Fibroblast of lung (primary cell): ENCODE results near the gene CRTAC1. TPM values are rescaled to one million over a fixed set of nuclear protein-coding genes. Genes with fewer than 3 reads are reported as not detected.

Experiments used
- DNase-seq, 2 donors: peaks; one replicate each; pipeline versions ENCODE4 v3.0.0 to v3.0.0-alpha.2; 2010; ENCODE audit warnings: low read depth in 2 of 2
- H2AFZ ChIP-seq: 2 replicates; pipeline ENCODE4 v1.5.1; 2012; ENCODE audit warnings: low read length, control low read depth, inconsistent platforms
- H3K27ac ChIP-seq: 2 replicates; pipeline ENCODE4 v1.5.1; 2011; ENCODE audit warnings: low read length, control low read depth; ENCODE audit not compliant: insufficient read depth
- H3K27me3 ChIP-seq: 2 replicates; pipeline ENCODE4 v1.5.1; 2011; ENCODE audit warnings: mild to moderate bottlenecking, low read length; ENCODE audit not compliant: control insufficient read depth, insufficient read depth
- H3K36me3 ChIP-seq: 2 replicates; pipeline ENCODE4 v1.5.1; 2011; ENCODE audit warnings: low read length; ENCODE audit not compliant: control insufficient read depth, insufficient read depth
- H3K4me1 ChIP-seq: 2 replicates; pipeline ENCODE4 v1.5.1; 2011; ENCODE audit warnings: low read length; ENCODE audit not compliant: control insufficient read depth, insufficient read depth; ENCODE audit errors: extremely low read depth
- H3K4me2 ChIP-seq: 2 replicates; pipeline ENCODE4 v1.5.1; 2011; ENCODE audit warnings: low read length, control low read depth; ENCODE audit not compliant: insufficient read depth; ENCODE audit errors: extremely low read depth
- H3K4me3 ChIP-seq, 4 experiments: fragments of 200-600 bp in 1 of 4; sonication (generic) in 1 of 4; replicated peaks in 1 of 4; 2 replicates each; pipeline ENCODE4 v1.5.1; 2011 to 2016; ENCODE audit warnings: low read length in 4 of 4, low read depth in 3 of 4, mild to moderate bottlenecking in 3 of 4, control low read depth in 2 of 4, inconsistent platforms in 1 of 4, mixed read lengths in 1 of 4; ENCODE audit not compliant: insufficient read depth in 1 of 4; ENCODE audit errors: control extremely low read depth in 1 of 4
- H3K79me2 ChIP-seq: 2 replicates; pipeline ENCODE4 v1.5.1; 2012; ENCODE audit warnings: mild to moderate bottlenecking, low read length, inconsistent platforms; ENCODE audit not compliant: control insufficient read depth, insufficient read depth
- H3K9ac ChIP-seq: 2 replicates; pipeline ENCODE4 v1.5.1; 2011; ENCODE audit warnings: mild to moderate bottlenecking, low read length, control low read depth; ENCODE audit not compliant: insufficient read depth
- H3K9me3 ChIP-seq: 2 replicates; pipeline ENCODE4 v1.5.1; 2012; ENCODE audit warnings: low read depth, low read length; ENCODE audit not compliant: control insufficient read depth, insufficient read depth
- H4K20me1 ChIP-seq: 2 replicates; pipeline ENCODE4 v1.5.1; 2011; ENCODE audit warnings: low read length; ENCODE audit not compliant: control insufficient read depth, insufficient read depth; ENCODE audit errors: extremely low read depth
- CTCF ChIP-seq, 2 donors: IDR thresholded peaks in 1 of 2; conservative IDR thresholded peaks in 1 of 2; 1 replicate in 1 of 2; 2 replicates in 1 of 2; pipeline ENCODE4 v1.5.1; 2011 to 2012; ENCODE audit warnings: low read length in 2 of 2, control low read depth in 1 of 2, inconsistent platforms in 1 of 2, low read depth in 1 of 2, mild to moderate bottlenecking in 1 of 2
- EZH2 ChIP-seq: IDR thresholded peaks from 2 replicates; pipeline ENCODE4 v1.5.1; 2012; ENCODE audit warnings: low read length, control low read depth, mild to moderate bottlenecking; ENCODE audit errors: missing control alignments
- polyA plus RNA-seq, 2 donors: library from polyadenylated mRNA; depleted of rRNA in 1 of 2; stranded (reverse) in 1 of 2; unstranded in 1 of 2; fragments of >200 nt; gene quantifications; 2 replicates each; pipeline ENCODE4 v1.2.1, GENCODE V29; 2011 to 2012; ENCODE audit warnings: missing spikeins in 1 of 2
- total RNA-seq: library from RNA; depleted of rRNA; stranded (reverse); fragments of >200 nt; gene quantifications from 2 replicates; pipeline ENCODE4 v1.2.1, GENCODE V29; 2014

The CRTAC1 gene
- total and polyA plus RNA-seq, 2 donors (not counting 1 experiment from before 2014, with no cell fraction given), result not detected

GRCh38 chr10:97915346-97916131 lies 114.9 kb downstream of the CRTAC1 start:
- H3K9ac ChIP-seq, result no peak overlapping the region
- H2AFZ ChIP-seq, result no peak overlapping the region
- H3K36me3 ChIP-seq, result no peaks in the 10 kb centered on the region
- no peaks in the 10 kb centered on the region for H3K4me1 ChIP-seq
- H3K27ac ChIP-seq, result no peak overlapping the region
- H3K9me3 ChIP-seq, result no peaks in the 10 kb centered on the region
- TF ChIP-seq CTCF (conservative IDR thresholded peaks at IDR 0.05 in 1 of 2, IDR thresholded peaks at IDR 0.05 in 1 of 2; ENCODE audit: low read depth in 1 of 2, low read length in 2 of 2) (no peak), EZH2 (no peak)
- no peak overlapping the region for H3K4me3 ChIP-seq
- H3K4me2 ChIP-seq, result no peak overlapping the region
- peaks cover 3% of the 10 kb centered on the region for H3K27me3 ChIP-seq
- DNase-seq, result no peak
- H3K79me2 ChIP-seq, result no peaks in the 10 kb centered on the region
- no peaks in the 10 kb centered on the region for H4K20me1 ChIP-seq

GRCh38 chr10:97914837-97915211 lies 115.6 kb downstream of the CRTAC1 start:
- peak; percentile 27 to 44 for DNase-seq
- Histone ChIP-seq H2AFZ (no peak overlapping the region), H3K27ac (no peak overlapping the region), H4K20me1 (no peaks in the 10 kb centered on the region), H3K4me2 (no peak overlapping the region), H3K4me3 (no peak overlapping the region), H3K27me3 (peaks cover 3% of the 10 kb centered on the region), H3K9ac (no peak overlapping the region), H3K4me1 (no peaks in the 10 kb centered on the region), H3K9me3 (no peaks in the 10 kb centered on the region), H3K36me3 (no peaks in the 10 kb centered on the region), H3K79me2 (no peaks in the 10 kb centered on the region)
- TF ChIP-seq CTCF (conservative IDR thresholded peaks at IDR 0.05 in 1 of 2, IDR thresholded peaks at IDR 0.05 in 1 of 2; ENCODE audit: low read depth in 1 of 2, low read length in 2 of 2), result peak; percentile 76 to 79
- TF ChIP-seq EZH2, result no peak

GRCh38 chr10:97914171-97914836 lies 116.1 kb downstream of the CRTAC1 start:
- H2AFZ ChIP-seq, result no peak overlapping the region
- H3K36me3 ChIP-seq, result no peaks in the 10 kb centered on the region
- no peak for TF ChIP-seq CTCF (conservative IDR thresholded peaks at IDR 0.05 in 1 of 2, IDR thresholded peaks at IDR 0.05 in 1 of 2; ENCODE audit: low read depth in 1 of 2, low read length in 2 of 2)
- no peak for TF ChIP-seq EZH2
- peaks cover 3% of the 10 kb centered on the region for H3K27me3 ChIP-seq
- no peaks in the 10 kb centered on the region for H3K79me2 ChIP-seq
- H3K9me3 ChIP-seq, result no peaks in the 10 kb centered on the region
- no peak overlapping the region for H3K4me2 ChIP-seq
- no peak overlapping the region for H3K27ac ChIP-seq
- H3K9ac ChIP-seq, result no peak overlapping the region
- no peak for DNase-seq
- no peak overlapping the region for H3K4me3 ChIP-seq
- H4K20me1 ChIP-seq, result no peaks in the 10 kb centered on the region
- H3K4me1 ChIP-seq, result no peaks in the 10 kb centered on the region
